AG10803 (cell line): ENCODE data around the gene MALRD1.

Source experiments
- DNase-seq: peaks from one replicate; pipeline ENCODE4 v3.0.0; 2010; ENCODE audit warnings: low read depth
- H3K4me3 ChIP-seq: 2 replicates; pipeline ENCODE4 v1.5.1; 2011; ENCODE audit warnings: mild to moderate bottlenecking, low read length, control low read depth
- CTCF ChIP-seq: conservative IDR thresholded peaks from 2 replicates; pipeline ENCODE4 v1.5.1; 2011; ENCODE audit warnings: mild to moderate bottlenecking, low read length, control low read depth, inconsistent platforms

The MALRD1 gene

GRCh38 chr10:19417740-19418139, 369.1 kb downstream of the MALRD1 start:
- no peak overlapping the region for H3K4me3 ChIP-seq
- TF ChIP-seq CTCF = no peak
- DNase-seq = no peak

- no peak overlapping the region for H3K4me3 ChIP-seq
- no peak for TF ChIP-seq CTCF
- DNase-seq = no peak
These were observed 373.1 kb downstream of the MALRD1 start for GRCh38 chr10:19421674-19422073.

GRCh38 chr10:19426034-19426433, 377.4 kb downstream of the MALRD1 start:
- TF ChIP-seq CTCF = no peak
- no peak overlapping the region for H3K4me3 ChIP-seq
- no peak for DNase-seq

- TF ChIP-seq CTCF = no peak
- no peak for DNase-seq
- no peak overlapping the region for H3K4me3 ChIP-seq
These were observed 383.2 kb downstream of the MALRD1 start for GRCh38 chr10:19431622-19432351.

- DNase-seq = no peak
- no peak overlapping the region for H3K4me3 ChIP-seq
- TF ChIP-seq CTCF = no peak
These were observed 401.3 kb downstream of the MALRD1 start for GRCh38 chr10:19449860-19450259.

GRCh38 chr10:19451356-19451755, 402.8 kb downstream of the MALRD1 start:
- H3K4me3 ChIP-seq = no peak overlapping the region
- no peak for TF ChIP-seq CTCF
- DNase-seq = no peak

- no peak for TF ChIP-seq CTCF
- no peak overlapping the region for H3K4me3 ChIP-seq
- DNase-seq = no peak
These were observed 403.3 kb downstream of the MALRD1 start for GRCh38 chr10:19451937-19452336.
